GM18505 (cell line): ENCODE results near the gene HAGHL.
A peak's percentile ranks its signal among the peaks of the same experiment; 100 is the strongest.

ENCODE experiments used
- ATAC-seq: cut with Tn5 transposase; IDR thresholded peaks from one replicate; pipeline ENCODE4 v1.9.1; 2021; ENCODE audit not compliant: unreplicated experiment
- POLR2A ChIP-seq: IDR thresholded peaks from 4 replicates; pipeline ENCODE4 v1.6.1; 2011; ENCODE audit warnings: borderline replicate concordance; ENCODE audit not compliant: insufficient read depth, insufficient read length; ENCODE audit errors: extremely low read depth

Gene HAGHL

GRCh38 chr16:726438-727290, at the start of gene HAGHL, which contains the start of gene CCDC78:
Gene HAGHL (plus strand): TSS chr16:727106. CDS start chr16:727510, 404 bp downstream.
Gene CCDC78 (minus strand): TSS chr16:726443. CDS start chr16:726367, 76 bp downstream.
- ATAC-seq, result no peak

GRCh38 chr16:677316-678190, 49.4 kb upstream of the HAGHL start:
- no peak for ATAC-seq
- no peak for TF ChIP-seq POLR2A

More at GRCh38 chr16:726438-727290, at the start of gene HAGHL, which contains the start of gene CCDC78:
- TF ChIP-seq POLR2A, result peak; percentile 22

GRCh38 chr16:678209-678857, 48.6 kb upstream of the HAGHL start:
- no peak for TF ChIP-seq POLR2A
- ATAC-seq, result no peak

- no peak for TF ChIP-seq POLR2A
- ATAC-seq, result no peak
These were observed 47.8 kb upstream of the HAGHL start for GRCh38 chr16:678858-679813.

- TF ChIP-seq POLR2A, result peak; percentile 86
- peak; percentile 37 for ATAC-seq
These were observed 46.9 kb upstream of the HAGHL start, which contains the start of gene STUB1 for GRCh38 chr16:679814-680624. Gene STUB1 (plus strand): TSS chr16:680410. CDS start chr16:680526, 116 bp downstream.

- peak; percentile 0 for ATAC-seq
- no peak for TF ChIP-seq POLR2A
These were observed 46.3 kb upstream of the HAGHL start for GRCh38 chr16:680625-680945.

GRCh38 chr16:680967-681745, 45.8 kb upstream of the HAGHL start:
- TF ChIP-seq POLR2A, result no peak
- ATAC-seq, result no peak

- no peak for TF ChIP-seq POLR2A
These were observed 45.0 kb upstream of the HAGHL start for GRCh38 chr16:681746-682427.

GRCh38 chr16:682493-683395, 44.2 kb upstream of the HAGHL start:
- no peak for ATAC-seq

More at GRCh38 chr16:681746-682427, 45.0 kb upstream of the HAGHL start:
- ATAC-seq, result no peak

GRCh38 chr16:683396-684070, 43.4 kb upstream of the HAGHL start:
- peak; percentile 30 for TF ChIP-seq POLR2A
- ATAC-seq, result no peak

More at GRCh38 chr16:682493-683395, 44.2 kb upstream of the HAGHL start:
- TF ChIP-seq POLR2A, result no peak
